Choroid plexus epithelial cell (primary cell): ENCODE results near the gene FOXN3.

Source experiments
- DNase-seq: peaks from one replicate; pipeline ENCODE4 v3.0.0-alpha.2; 2010; ENCODE audit warnings: low read depth
- H3K4me3 ChIP-seq: 2 replicates; pipeline ENCODE4 v1.5.1; 2011; ENCODE audit warnings: low read depth, mild to moderate bottlenecking, control low read depth, low read length, moderate library complexity
- CTCF ChIP-seq: conservative IDR thresholded peaks from 2 replicates; pipeline ENCODE4 v1.5.1; 2011; ENCODE audit warnings: low read depth, mild to moderate bottlenecking, control low read depth, inconsistent platforms, low read length, moderate library complexity

Gene FOXN3

GRCh38 chr14:89212386-89213235 lies 204.4 kb downstream of the FOXN3 start:
- no peak overlapping the region for H3K4me3 ChIP-seq
- DNase-seq = no peak
- TF ChIP-seq CTCF = no peak

GRCh38 chr14:89209558-89209957 lies 207.5 kb downstream of the FOXN3 start:
- no peak for TF ChIP-seq CTCF
- H3K4me3 ChIP-seq = no peak overlapping the region
- no peak for DNase-seq

DNA sequence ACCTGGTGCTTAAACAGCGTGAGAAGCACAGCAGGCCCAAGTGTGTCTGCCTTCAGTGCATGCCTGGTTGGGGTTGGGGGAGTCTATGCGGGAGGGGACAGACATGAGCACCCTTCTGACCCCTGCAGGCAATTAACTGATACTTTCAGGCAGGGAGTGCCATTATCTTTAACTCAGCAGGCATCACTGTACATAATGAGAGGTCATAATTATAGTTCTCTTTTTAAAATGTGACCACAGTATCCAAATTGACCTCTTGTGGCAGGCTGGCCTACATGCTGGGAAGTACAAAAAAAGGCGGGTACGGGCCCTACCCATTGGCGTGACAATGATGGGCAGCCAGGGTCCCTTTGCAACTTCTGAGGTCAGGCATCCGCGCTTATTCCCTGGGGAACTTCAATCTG lies 209.1 kb downstream of the FOXN3 start:
- H3K4me3 ChIP-seq = no peak overlapping the region
- TF ChIP-seq CTCF = no peak
- DNase-seq = no peak

DNA sequence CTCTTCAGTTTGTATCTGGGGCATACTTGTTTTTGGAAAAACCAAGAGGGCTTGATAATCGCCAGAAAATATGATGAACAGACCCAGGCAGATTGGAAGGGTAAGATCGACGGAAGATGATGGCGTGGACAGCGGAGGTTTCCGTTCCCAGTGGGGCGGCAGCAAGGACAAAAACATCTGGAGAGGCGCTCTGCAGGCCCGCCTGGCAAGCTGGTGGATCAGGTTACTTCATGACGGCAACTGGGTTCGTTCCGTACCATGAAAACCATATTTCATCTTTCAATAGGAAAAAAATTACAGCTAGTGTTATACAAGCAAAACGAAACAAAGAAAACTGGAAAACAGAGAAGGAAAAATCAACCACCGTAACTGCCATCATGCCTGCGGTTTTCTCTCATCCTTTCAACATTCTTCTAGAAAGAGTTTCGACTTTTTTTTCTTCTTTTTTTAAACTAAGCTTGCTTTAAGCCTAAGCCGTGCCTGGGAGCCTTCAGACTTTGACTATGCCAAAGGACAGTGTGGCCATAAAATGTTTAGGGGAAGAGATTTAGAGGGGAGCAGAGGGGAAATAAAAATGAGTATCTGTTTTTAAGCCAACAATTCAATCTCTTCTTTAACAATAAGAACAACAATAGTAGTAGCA lies 210.5 kb downstream of the FOXN3 start:
- no peak for TF ChIP-seq CTCF
- DNase-seq = no peak
- H3K4me3 ChIP-seq = no peak overlapping the region

- H3K4me3 ChIP-seq = no peak overlapping the region
- TF ChIP-seq CTCF = no peak
- no peak for DNase-seq
Measured at GRCh38 chr14:89205137-89205740, 211.8 kb downstream of the FOXN3 start.

DNA sequence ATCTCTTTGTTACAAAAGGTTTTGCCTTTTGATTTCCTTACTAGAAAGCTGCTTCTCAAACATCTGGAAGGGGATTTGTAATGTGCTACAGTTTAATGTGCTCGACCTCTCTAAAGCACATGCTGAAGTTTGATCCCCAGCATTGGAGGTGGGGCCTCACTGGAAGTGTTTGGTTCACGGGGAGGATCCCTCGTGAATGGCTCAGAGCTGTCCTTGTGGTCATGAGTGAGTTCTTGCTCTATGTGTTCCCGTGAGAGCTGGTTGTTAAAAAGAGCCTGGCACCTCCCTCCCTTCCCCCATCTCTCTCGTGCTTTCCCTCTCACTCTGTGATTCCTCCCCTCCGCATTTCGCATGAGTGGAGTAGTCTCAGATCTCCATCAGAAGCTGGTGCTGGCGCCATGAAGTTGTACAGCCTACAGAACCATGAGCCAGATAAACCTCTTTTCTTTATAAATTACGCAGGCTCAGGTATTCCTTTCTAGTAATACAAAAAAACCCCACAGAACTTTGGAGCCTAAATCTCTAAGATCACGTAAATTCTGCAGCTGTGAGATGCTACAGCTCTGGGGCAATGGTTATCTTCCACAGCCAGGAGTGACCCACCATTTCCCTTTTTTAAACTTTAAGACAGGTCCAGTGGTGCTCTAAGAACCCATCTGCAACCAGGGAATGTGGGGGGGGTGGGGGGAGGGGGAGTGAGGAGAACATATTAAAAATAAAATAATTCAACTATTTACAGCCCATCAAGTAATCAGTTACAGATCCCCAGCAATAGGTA lies 214.4 kb downstream of the FOXN3 start:
- H3K4me3 ChIP-seq = no peak overlapping the region
- no peak for TF ChIP-seq CTCF
- no peak for DNase-seq
